ENCODE data around the gene NTF3.

DNA sequence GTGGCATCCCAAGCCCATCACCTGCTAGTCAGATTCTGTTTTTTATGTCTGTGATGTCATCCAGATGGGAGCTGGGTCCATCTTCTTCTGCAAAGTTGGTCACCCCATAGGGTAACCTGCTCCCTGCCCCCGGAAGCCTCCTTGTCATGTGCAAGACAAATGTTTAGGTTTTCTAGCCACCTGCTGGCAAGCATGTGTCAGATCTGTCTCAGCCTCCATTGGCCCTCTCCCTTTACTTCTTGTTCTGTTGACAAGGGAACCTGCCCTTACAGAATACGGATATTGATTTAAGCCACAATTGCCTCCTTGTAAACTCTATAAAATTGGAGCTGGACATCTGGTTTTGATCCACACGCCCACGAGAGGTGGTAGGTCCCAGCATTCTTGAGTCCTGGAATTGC lies 7.5 kb downstream of the NTF3 start:
- TF ChIP-seq CTCF (conservative IDR thresholded peaks at IDR 0.05 in 1 of 2, IDR thresholded peaks at IDR 0.05 in 1 of 2; ENCODE audit: low read depth in 1 of 2, low read length in 2 of 2) (no peak), EZH2 (IDR thresholded peaks at IDR 0.05; ENCODE audit: low read length, missing control alignments) (no peak)
